Right lobe of liver (tissue), 4 donors: ENCODE measurements around the gene PLEKHA5.

Experiments used
- POLR2A ChIP-seq: fragments of 450-650 bp; IDR thresholded peaks from one replicate; pipeline ENCODE4 v1.6.1; 2017; ENCODE audit warnings: antibody characterized with exemption, mild to moderate bottlenecking
- TF ChIP-seq, protein P1 (sequence below), 4 donors: fragments of 200-600 bp in 3 of 4; fragments of 450-650 bp in 1 of 4; IDR thresholded peaks; one replicate each; pipeline versions ENCODE4 v1.5.1 to v1.8.0; 2016 to 2022; ENCODE audit warnings: antibody characterized with exemption in 4 of 4, mild to moderate bottlenecking in 2 of 4
- donor health status: DM: no; HTN: no; CAD: no.
- donor health status: DM: no; HTN: no; CAD: no.
- donor health status: DM: no; HTN: yes; CAD: no.

GRCh38 chr12:19215115-19215514 is 85.6 kb downstream of the PLEKHA5 start:
- TF ChIP-seq, protein P1, sequence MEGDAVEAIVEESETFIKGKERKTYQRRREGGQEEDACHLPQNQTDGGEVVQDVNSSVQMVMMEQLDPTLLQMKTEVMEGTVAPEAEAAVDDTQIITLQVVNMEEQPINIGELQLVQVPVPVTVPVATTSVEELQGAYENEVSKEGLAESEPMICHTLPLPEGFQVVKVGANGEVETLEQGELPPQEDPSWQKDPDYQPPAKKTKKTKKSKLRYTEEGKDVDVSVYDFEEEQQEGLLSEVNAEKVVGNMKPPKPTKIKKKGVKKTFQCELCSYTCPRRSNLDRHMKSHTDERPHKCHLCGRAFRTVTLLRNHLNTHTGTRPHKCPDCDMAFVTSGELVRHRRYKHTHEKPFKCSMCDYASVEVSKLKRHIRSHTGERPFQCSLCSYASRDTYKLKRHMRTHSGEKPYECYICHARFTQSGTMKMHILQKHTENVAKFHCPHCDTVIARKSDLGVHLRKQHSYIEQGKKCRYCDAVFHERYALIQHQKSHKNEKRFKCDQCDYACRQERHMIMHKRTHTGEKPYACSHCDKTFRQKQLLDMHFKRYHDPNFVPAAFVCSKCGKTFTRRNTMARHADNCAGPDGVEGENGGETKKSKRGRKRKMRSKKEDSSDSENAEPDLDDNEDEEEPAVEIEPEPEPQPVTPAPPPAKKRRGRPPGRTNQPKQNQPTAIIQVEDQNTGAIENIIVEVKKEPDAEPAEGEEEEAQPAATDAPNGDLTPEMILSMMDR (IDR thresholded peaks at IDR 0.05) = no peak
- no peak for TF ChIP-seq POLR2A
